Measurements from ENCODE around the gene MOCS1. TPM values are rescaled to one million over a fixed set of nuclear protein-coding genes. Genes with fewer than 3 reads are reported as not detected.
A peak's percentile ranks its signal among the peaks of the same experiment; 100 is the strongest.

Gene MOCS1
- total RNA-seq, 4 donors from 2014 or later = 23.4 to 39.8 (median 33.1) TPM

GRCh38 chr6:39891976-39892375, 42.3 kb downstream of the MOCS1 start:
- intact Hi-C loops (cut with DNase I) = loop anchor here (10.0 kb wide), 1 partner anchor 517 kb away; no protein-coding TSS in a partner anchor
- Histone ChIP-seq H3K4me3 (replicated peaks in 1 of 3) (no peak overlapping the region), H3K36me3 (peaks cover 0 to 3% of the 10 kb centered on the region in 2 donors), H3K27ac (no peak overlapping the region), H3K27me3 (no peaks in the 10 kb centered on the region), H3K4me1 (peaks cover 0 to 12% of the 10 kb centered on the region in 2 donors), H3K9me3 (no peaks in the 10 kb centered on the region)
- WGBS, 2 donors = 60 to 88% methylated on average over 4 of the region's 4 CpGs
- no peak for DNase-seq
- no peak for TF ChIP-seq CTCF (IDR thresholded peaks at IDR 0.05)
- no peak for TF ChIP-seq POLR2A (IDR thresholded peaks at IDR 0.05)

DNA sequence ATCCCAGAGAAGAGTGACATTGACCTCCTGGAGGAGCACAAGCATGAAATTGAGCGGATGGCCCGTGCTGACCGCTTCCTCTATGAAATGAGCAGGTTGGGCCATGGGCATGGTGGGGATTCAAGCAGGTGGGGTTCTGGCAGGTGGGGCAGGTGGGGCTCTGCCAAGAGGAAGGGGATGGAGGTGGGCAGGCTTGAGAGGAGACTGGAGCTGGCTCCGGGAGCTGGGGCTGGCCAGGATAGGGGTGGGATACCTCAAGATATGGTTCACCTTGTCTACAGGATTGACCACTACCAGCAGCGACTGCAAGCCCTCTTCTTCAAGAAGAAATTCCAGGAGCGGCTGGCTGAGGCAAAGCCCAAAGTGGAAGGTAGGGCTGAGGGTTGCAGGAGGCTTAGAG, 42.9 kb downstream of the MOCS1 start:
- Histone ChIP-seq H3K4me3 (replicated peaks in 1 of 3) (no peak overlapping the region), H3K27ac (no peak overlapping the region), H3K36me3 (no peaks in the 10 kb centered on the region), H3K4me1 (peaks cover 0 to 17% of the 10 kb centered on the region in 2 donors), H3K27me3 (no peaks in the 10 kb centered on the region), H3K9me3 (no peaks in the 10 kb centered on the region)
- DNase-seq = no peak
- intact Hi-C loops (cut with DNase I) = loop anchor here (10.0 kb wide), 1 partner anchor 517 kb away; no protein-coding TSS in a partner anchor
- WGBS, 2 donors = 96 to 99% methylated on average over 6 of the region's 6 CpGs
- TF ChIP-seq CTCF (IDR thresholded peaks at IDR 0.05) (no peak), POLR2A (IDR thresholded peaks at IDR 0.05) (no peak)

GRCh38 chr6:39889229-39889628, 45.0 kb downstream of the MOCS1 start:
- no peaks in the 10 kb centered on the region for H3K36me3 ChIP-seq
- H3K27ac ChIP-seq = no peak overlapping the region
- no peak overlapping the region for H3K4me3 ChIP-seq (replicated peaks in 1 of 3)
- H3K4me1 ChIP-seq = peaks cover 8 to 35% of the 10 kb centered on the region in 2 donors
- no peak for TF ChIP-seq CTCF (IDR thresholded peaks at IDR 0.05)
- TF ChIP-seq POLR2A (IDR thresholded peaks at IDR 0.05) = no peak
- DNase-seq = no peak
- H3K9me3 ChIP-seq = no peaks in the 10 kb centered on the region
- intact Hi-C loops (cut with DNase I) = no loop called here
- WGBS, 2 donors = 88 to 89% methylated on average over 2 of the region's 2 CpGs
- no peaks in the 10 kb centered on the region for H3K27me3 ChIP-seq

GRCh38 chr6:39887692-39888450, 46.4 kb downstream of the MOCS1 start:
- 31 to 50% methylated on average over 9 to 13 of the region's 14 CpGs for WGBS, 2 donors
- Histone ChIP-seq H3K4me1 (peaks cover 8 to 37% of the 10 kb centered on the region in 2 donors), H3K36me3 (no peaks in the 10 kb centered on the region), H3K9me3 (no peaks in the 10 kb centered on the region), H3K4me3 (replicated peaks in 1 of 3) (no peak overlapping the region), H3K27me3 (no peaks in the 10 kb centered on the region), H3K27ac (peak overlapping the region; percentile 38 to 64 (median 42))
- TF ChIP-seq POLR2A (IDR thresholded peaks at IDR 0.05) (no peak), CTCF (IDR thresholded peaks at IDR 0.05) (no peak)
- peak; percentile 91 to 97 for DNase-seq
- intact Hi-C loops (cut with DNase I) = no loop called here

GRCh38 chr6:39886871-39887270, 47.4 kb downstream of the MOCS1 start:
- intact Hi-C loops (cut with DNase I) = no loop called here
- no peaks in the 10 kb centered on the region for H3K36me3 ChIP-seq
- no peaks in the 10 kb centered on the region for H3K27me3 ChIP-seq
- H3K9me3 ChIP-seq = no peaks in the 10 kb centered on the region
- H3K4me3 ChIP-seq (replicated peaks in 1 of 3) = no peak overlapping the region
- no peak for DNase-seq
- peak overlapping the region in 2 of 3 donors; percentile 33 to 38 for H3K27ac ChIP-seq
- H3K4me1 ChIP-seq = peaks cover 12 to 47% of the 10 kb centered on the region in 2 donors
- TF ChIP-seq CTCF (IDR thresholded peaks at IDR 0.05) (no peak), POLR2A (IDR thresholded peaks at IDR 0.05) (no peak)
- WGBS, 2 donors = 78 to 95% methylated on average over 2 of the region's 2 CpGs

Measured in thyroid gland (tissue), 4 donors.